Measurements from ENCODE around the gene ROCK2. TPM values are rescaled to one million over a fixed set of nuclear protein-coding genes. Genes with fewer than 3 reads are reported as not detected.
A peak's percentile ranks its signal among the peaks of the same experiment; 100 is the strongest.

The ROCK2 gene
- total and polyA plus RNA-seq, 2 of the 13 experiments (the other 11 are each of a cell fraction or from before 2014, with no cell fraction given), result 38.1 to 119 TPM

GRCh38 chr2:11365096-11365879 is 20.9 kb upstream of the ROCK2 start (continued):
- TF ChIP-seq, protein P1, sequence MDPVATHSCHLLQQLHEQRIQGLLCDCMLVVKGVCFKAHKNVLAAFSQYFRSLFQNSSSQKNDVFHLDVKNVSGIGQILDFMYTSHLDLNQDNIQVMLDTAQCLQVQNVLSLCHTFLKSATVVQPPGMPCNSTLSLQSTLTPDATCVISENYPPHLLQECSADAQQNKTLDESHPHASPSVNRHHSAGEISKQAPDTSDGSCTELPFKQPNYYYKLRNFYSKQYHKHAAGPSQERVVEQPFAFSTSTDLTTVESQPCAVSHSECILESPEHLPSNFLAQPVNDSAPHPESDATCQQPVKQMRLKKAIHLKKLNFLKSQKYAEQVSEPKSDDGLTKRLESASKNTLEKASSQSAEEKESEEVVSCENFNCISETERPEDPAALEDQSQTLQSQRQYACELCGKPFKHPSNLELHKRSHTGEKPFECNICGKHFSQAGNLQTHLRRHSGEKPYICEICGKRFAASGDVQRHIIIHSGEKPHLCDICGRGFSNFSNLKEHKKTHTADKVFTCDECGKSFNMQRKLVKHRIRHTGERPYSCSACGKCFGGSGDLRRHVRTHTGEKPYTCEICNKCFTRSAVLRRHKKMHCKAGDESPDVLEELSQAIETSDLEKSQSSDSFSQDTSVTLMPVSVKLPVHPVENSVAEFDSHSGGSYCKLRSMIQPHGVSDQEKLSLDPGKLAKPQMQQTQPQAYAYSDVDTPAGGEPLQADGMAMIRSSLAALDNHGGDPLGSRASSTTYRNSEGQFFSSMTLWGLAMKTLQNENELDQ (CRISPR knock-in tag; IDR thresholded peaks at IDR 0.05; ENCODE audit: borderline replicate concordance), result no peak
- TF ChIP-seq SAP130 (CRISPR knock-in tag; IDR thresholded peaks at IDR 0.05; ENCODE audit: low read depth) (peak; percentile 97), POLR2G (IDR thresholded peaks at IDR 0.05; ENCODE audit: low read depth, low read length) (peak; percentile 93), PTBP1 (IDR thresholded peaks at IDR 0.05; ENCODE audit: low read depth, low read length, poor library complexity, severe bottlenecking) (no peak), SMAD1 (CRISPR knock-in tag; IDR thresholded peaks at IDR 0.05; ENCODE audit: borderline replicate concordance, low read depth) (peak; percentile 66; the same call in 1 of the 2 replicates), ZNF564 (CRISPR knock-in tag; IDR thresholded peaks at IDR 0.05) (no peak), ATM (IDR thresholded peaks at IDR 0.05; ENCODE audit: borderline replicate concordance) (no peak), ZNF891 (CRISPR knock-in tag; IDR thresholded peaks at IDR 0.05) (peak; percentile 71; the same call in 1 of the 2 replicates), ATF6 (CRISPR knock-in tag; conservative IDR thresholded peaks at IDR 0.05) (no peak), NONO (IDR thresholded peaks at IDR 0.05) (no peak), NONO (CRISPR knock-in tag; conservative IDR thresholded peaks at IDR 0.05) (no peak), TRAFD1 (CRISPR knock-in tag; IDR thresholded peaks at IDR 0.05; ENCODE audit: borderline replicate concordance) (no peak), PCBP2 (optimal IDR thresholded peaks at IDR 0.05; ENCODE audit: low read depth, low read length, poor library complexity, severe bottlenecking) (no peak), MTA3 (CRISPR knock-in tag; IDR thresholded peaks at IDR 0.05) (no peak), ZNF432 (CRISPR knock-in tag; IDR thresholded peaks at IDR 0.05; ENCODE audit: borderline replicate concordance) (no peak), KLF9 (CRISPR knock-in tag; IDR thresholded peaks at IDR 0.05; ENCODE audit: low read depth) (no peak), POLR2AphosphoS5 (IDR thresholded peaks at IDR 0.05; ENCODE audit: low read depth, low read length) (peak; percentile 89), ZNF333 (CRISPR knock-in tag; IDR thresholded peaks at IDR 0.05; ENCODE audit: borderline replicate concordance) (no peak), ZNF597 (CRISPR knock-in tag; IDR thresholded peaks at IDR 0.05) (no peak), YEATS4 (CRISPR knock-in tag; IDR thresholded peaks at IDR 0.05; ENCODE audit: borderline replicate concordance) (peak; percentile 74; the same call in 1 of the 2 replicates)

Measured in HepG2 (cell line).